Mesodermal cell (in vitro differentiated cells): ENCODE results near the gene TMCC1.

Experiments
- H3K27ac ChIP-seq: 2 replicates; pipeline ENCODE4 v1.7.0; 2013; ENCODE audit warnings: mild to moderate bottlenecking, low read depth, low read length, moderate library complexity; ENCODE audit not compliant: severe bottlenecking
- H3K36me3 ChIP-seq: 2 replicates; pipeline ENCODE4 v1.7.1; 2013; ENCODE audit warnings: mild to moderate bottlenecking, low read length, moderate library complexity; ENCODE audit not compliant: control insufficient read depth, insufficient read depth
- H3K4me1 ChIP-seq: one replicate; pipeline ENCODE4 v1.7.1; 2013; ENCODE audit warnings: mild to moderate bottlenecking, low read length; ENCODE audit not compliant: insufficient read depth, control insufficient read depth, poor library complexity, severe bottlenecking
- H3K4me3 ChIP-seq: 2 replicates; pipeline ENCODE4 v1.7.0; 2013; ENCODE audit warnings: low read length, control low read depth, mild to moderate bottlenecking; ENCODE audit not compliant: insufficient read depth, poor library complexity, severe bottlenecking; ENCODE audit errors: extremely low read depth
- H3K9me3 ChIP-seq: 2 replicates; pipeline ENCODE4 v1.7.1; 2013; ENCODE audit warnings: mild to moderate bottlenecking, low read length, moderate library complexity; ENCODE audit not compliant: control insufficient read depth
- WGBS, 2 experiments: methylation state at CpG; one replicate each; pipeline ENCODE4 v1.1.5; 2013; ENCODE audit warnings: missing lambda C conversion rate in 2 of 2; ENCODE audit not compliant: insufficient coverage in 2 of 2; 5-methylcytosine and 5-hydroxymethylcytosine counted together

The TMCC1 gene

GRCh38 chr3:129820587-129820986 is 72.9 kb downstream of the TMCC1 start:
- peaks cover 10% of the 10 kb centered on the region for H3K36me3 ChIP-seq
- no peak overlapping the region for H3K4me3 ChIP-seq
- WGBS, 2 experiments: 85 to 100% methylated on average over 2 to 3 of the region's 4 CpGs
- H3K27ac ChIP-seq: peak overlapping the region; percentile 45
- no peaks in the 10 kb centered on the region for H3K4me1 ChIP-seq
- no peaks in the 10 kb centered on the region for H3K9me3 ChIP-seq

- 83% methylated on average over 1 of the region's 3 CpGs; no CpG with 5 or more reads in 1 of the 2 experiments for WGBS, 2 experiments
- no peaks in the 10 kb centered on the region for H3K9me3 ChIP-seq
- no peak overlapping the region for H3K27ac ChIP-seq
- no peaks in the 10 kb centered on the region for H3K36me3 ChIP-seq
- no peaks in the 10 kb centered on the region for H3K4me1 ChIP-seq
- H3K4me3 ChIP-seq: no peak overlapping the region
Measured at GRCh38 chr3:129812589-129812988, 80.9 kb downstream of the TMCC1 start.

GRCh38 chr3:129809297-129809696 is 84.2 kb downstream of the TMCC1 start:
- Histone ChIP-seq H3K9me3 (no peaks in the 10 kb centered on the region), H3K36me3 (peaks cover 3% of the 10 kb centered on the region), H3K4me1 (no peaks in the 10 kb centered on the region), H3K4me3 (no peak overlapping the region), H3K27ac (no peak overlapping the region)

- no peak overlapping the region for H3K4me3 ChIP-seq
- 88% methylated on average over 3 of the region's 4 CpGs; no CpG with 5 or more reads in 1 of the 2 experiments for WGBS, 2 experiments
- H3K27ac ChIP-seq: no peak overlapping the region
- no peaks in the 10 kb centered on the region for H3K36me3 ChIP-seq
- H3K9me3 ChIP-seq: no peaks in the 10 kb centered on the region
- H3K4me1 ChIP-seq: peaks cover 24% of the 10 kb centered on the region
Measured at GRCh38 chr3:129796146-129796545, 97.4 kb downstream of the TMCC1 start.

DNA sequence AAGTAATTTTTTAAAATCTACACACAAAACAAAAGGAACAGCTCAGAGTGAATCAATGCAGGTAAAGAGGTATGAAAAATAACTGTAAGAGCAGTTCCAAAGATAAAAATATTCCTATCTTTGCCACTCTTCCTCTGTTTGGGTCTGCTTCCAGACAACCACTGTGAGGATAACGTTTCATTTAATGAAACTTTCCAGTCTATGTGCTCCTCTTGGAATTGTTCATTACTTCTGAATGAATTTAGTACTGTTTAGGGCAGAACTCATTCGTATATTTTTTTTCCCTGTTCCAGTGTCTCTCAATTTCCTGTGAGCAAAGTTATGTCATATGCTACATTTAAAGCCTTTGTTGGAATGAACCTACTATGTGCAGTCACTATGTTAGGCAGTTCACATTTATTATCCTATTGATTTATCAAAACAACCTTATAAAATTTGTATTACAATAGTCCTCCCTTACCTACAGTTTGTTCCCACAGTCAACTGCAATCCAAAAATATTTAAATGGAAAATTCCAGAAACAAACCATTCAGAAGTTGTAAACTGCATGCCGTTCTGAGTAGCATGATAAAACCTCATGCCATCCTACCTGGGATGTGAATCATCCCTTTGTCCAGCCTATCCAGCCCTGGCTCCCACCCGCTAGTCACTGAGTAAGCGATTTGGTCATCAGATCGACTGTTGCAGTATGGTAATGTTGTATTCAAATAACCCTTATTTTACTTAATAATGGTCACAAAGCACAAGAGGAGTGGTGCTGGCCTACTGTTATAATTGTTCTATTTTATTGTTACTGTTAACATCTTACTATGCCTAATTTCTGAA is 98.1 kb downstream of the TMCC1 start:
- Histone ChIP-seq H3K4me1 (peaks cover 24% of the 10 kb centered on the region), H3K9me3 (no peaks in the 10 kb centered on the region), H3K36me3 (no peaks in the 10 kb centered on the region), H3K27ac (no peak overlapping the region), H3K4me3 (no peak overlapping the region)
- 83 to 92% methylated on average over 1 to 2 of the region's 6 CpGs for WGBS, 2 experiments

DNA sequence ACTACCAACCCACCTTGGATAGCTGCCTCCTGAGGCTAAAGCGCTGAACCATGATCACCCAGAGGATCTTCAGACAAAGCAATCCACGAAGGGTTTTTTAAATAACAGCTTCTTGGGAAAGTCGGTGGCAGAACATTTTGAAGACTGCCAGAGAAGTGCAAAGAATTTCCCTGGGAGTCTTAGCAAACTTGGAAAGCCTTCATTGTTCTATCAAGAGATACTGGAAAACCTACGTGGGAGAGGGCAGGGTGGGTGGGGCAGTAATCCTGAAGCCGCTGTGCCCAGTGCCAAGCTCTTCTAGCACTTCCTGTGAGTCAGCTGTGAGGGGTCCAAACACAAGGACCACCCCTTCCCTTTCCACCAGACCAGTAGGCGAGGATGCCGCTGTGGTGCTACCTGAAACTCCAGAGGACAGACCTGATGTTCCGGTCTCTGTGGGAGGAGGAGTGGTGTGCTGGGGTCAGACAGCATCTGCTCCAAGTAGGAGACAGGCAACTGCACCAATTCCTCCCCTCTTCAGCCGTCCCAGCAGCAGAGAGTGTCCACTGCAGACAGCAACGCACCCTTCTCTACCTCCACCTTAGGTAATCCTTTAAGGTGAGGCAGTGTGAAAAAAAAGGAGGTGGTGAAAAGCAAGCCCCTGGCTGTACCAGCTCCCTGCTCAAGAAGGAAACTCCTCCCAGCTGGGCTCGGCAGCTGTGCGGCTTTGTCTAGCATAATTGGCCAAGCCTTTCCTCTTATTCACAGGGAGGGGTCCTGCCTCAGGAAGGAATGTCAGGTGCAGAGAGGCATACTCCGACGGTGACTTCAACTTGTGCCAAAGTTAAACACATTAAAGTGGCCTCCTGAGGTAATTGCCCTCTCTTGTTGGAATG is 99.0 kb downstream of the TMCC1 start:
- Histone ChIP-seq H3K9me3 (no peaks in the 10 kb centered on the region), H3K36me3 (no peaks in the 10 kb centered on the region), H3K27ac (peak overlapping the region; percentile 80), H3K4me3 (peak overlapping the region; percentile 16), H3K4me1 (peaks cover 24% of the 10 kb centered on the region)
- WGBS, 2 experiments: 17 to 21% methylated on average over 5 to 8 of the region's 14 CpGs

DNA sequence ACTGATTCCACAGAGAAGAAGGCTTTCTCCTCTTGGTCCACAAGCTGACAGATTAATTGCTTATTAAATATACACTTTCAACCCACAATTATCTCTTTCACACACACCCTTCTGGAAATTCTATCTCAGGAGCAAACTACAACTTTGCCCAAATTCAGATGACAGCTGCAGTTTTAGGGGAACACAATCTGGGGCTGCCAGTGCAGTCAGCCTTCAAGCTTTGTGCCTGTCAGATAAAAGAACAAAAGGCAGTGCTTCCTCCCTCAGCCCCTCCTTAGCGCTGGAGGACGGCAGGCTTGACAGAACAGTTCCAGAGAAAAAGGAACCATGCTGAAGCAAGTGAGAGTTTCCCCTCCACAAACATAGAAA is 99.6 kb downstream of the TMCC1 start:
- H3K27ac ChIP-seq: peak overlapping the region; percentile 80

DNA sequence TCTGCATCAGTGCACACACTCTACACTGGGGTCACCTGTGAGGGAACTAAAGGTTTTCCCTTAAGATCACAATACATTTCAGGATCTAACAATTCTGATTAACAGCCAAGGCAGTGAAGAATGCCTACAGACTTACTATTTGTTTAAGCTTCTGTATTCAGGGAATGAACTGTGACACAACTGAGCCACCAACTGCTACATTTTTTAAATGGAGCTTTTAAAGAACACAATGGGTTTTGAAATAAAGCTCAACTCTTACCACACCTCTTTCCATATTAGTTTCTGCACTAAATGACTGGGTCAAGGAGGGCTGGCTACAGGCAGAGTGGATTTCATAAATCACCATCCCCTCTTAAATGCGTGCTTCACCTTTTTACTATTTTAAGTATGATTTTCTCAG is 100.2 kb downstream of the TMCC1 start:
- H3K27ac ChIP-seq: no peak overlapping the region
- no peaks in the 10 kb centered on the region for H3K9me3 ChIP-seq
- H3K4me3 ChIP-seq: no peak overlapping the region
- WGBS, 2 experiments: no CpG with 5 or more reads among the region's 1 CpG
- no peaks in the 10 kb centered on the region for H3K36me3 ChIP-seq
- peaks cover 24% of the 10 kb centered on the region for H3K4me1 ChIP-seq

More for the DNA sequence above, 99.6 kb downstream of the TMCC1 start:
- Histone ChIP-seq H3K4me3 (peak overlapping the region; percentile 16), H3K9me3 (no peaks in the 10 kb centered on the region), H3K36me3 (no peaks in the 10 kb centered on the region), H3K4me1 (peaks cover 24% of the 10 kb centered on the region)
- 0% methylated on average over 1 to 2 of the region's 2 CpGs for WGBS, 2 experiments

- Histone ChIP-seq H3K4me1 (no peaks in the 10 kb centered on the region), H3K36me3 (no peaks in the 10 kb centered on the region), H3K27ac (no peak overlapping the region), H3K9me3 (no peaks in the 10 kb centered on the region), H3K4me3 (no peak overlapping the region)
- WGBS, 2 experiments: 100% methylated on average over 1 of the region's 1 CpG; no CpG with 5 or more reads in 1 of the 2 experiments
Measured at GRCh38 chr3:129783470-129783869, 110.0 kb downstream of the TMCC1 start.

DNA sequence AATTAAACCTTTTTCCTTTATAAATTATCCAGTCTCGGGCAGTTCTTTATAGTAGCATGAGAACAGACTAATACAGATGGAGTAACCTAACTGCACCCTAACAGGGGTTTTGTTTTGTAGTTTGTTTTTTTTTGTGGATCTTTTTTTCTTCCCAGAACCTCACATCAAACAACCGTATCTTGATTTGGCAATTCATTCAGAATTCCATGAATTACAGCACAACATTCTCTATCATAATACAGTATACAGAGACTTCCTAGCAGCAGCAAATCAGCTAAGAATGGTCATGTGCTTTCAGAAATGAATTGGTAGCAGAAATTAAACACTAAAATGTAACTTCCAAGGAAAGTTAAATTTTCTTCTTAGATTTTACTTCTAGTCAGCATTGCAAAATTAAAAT is 114.6 kb downstream of the TMCC1 start:
- H3K36me3 ChIP-seq: no peaks in the 10 kb centered on the region
- H3K4me3 ChIP-seq: no peak overlapping the region
- no peaks in the 10 kb centered on the region for H3K9me3 ChIP-seq
- no peaks in the 10 kb centered on the region for H3K4me1 ChIP-seq
- no peak overlapping the region for H3K27ac ChIP-seq
- WGBS, 2 experiments: no CpG with 5 or more reads among the region's 2 CpGs
